Measurements from ENCODE around the gene C1QTNF12.

The C1QTNF12 gene

DNA sequence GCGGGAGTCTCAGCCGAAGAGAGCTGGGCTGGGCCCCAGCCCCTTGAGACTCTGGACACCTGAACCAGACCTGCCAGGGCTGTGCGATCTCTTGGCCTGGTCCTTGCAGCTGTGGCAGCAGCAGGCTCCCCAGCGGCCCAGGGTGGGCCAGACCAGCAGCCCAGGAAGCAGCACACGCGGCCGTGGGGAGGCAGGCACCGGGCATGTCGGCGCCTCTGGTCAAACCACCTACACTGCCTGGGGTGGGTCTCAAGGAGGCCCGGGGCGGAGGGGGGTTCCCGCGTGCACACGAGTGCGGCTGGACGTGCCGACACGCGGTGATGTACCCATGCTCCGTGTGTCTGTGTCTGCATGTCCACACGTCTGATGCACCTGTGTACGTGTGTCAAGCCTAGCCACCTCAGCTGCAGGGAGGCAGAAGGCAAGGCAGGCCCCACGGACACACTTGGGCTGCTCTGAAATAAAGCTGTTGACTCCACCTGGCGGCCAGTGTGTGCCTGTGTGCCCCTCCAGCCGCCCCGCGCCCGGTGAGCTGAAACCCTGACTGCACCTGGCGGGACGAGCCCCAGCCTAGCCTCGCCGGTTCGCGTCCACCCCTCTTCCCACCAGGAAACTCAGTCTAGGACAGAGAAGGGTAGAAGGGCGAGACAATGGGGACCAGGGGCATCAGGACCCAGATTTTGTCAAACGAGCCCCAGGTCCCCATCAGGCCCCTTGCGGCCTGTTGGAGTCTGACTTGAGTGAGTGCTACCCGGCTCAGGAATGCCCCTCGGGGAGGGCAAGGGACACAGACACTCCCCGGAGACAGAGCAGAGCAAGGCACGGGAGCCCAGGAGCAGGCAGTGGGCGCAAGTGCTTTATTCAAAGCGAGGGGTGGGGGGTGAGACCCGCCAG, 45.3 kb upstream of the C1QTNF12 start:
- no peaks in the 10 kb centered on the region for H3F3A ChIP-seq (ENCODE audit: insufficient read depth)
- H3K27ac ChIP-seq (ENCODE audit: low read depth, low read length) = no peak overlapping the region
- H2AFZ ChIP-seq (ENCODE audit: low read depth, low read length, severe bottlenecking) = no peak overlapping the region
- H3K9me2 ChIP-seq (replicated peaks; ENCODE audit: insufficient read depth, low read length) = no peaks in the 10 kb centered on the region
- H3K36me3 ChIP-seq (ENCODE audit: low read length) = no peaks in the 10 kb centered on the region
- no peak overlapping the region for H3K4me3 ChIP-seq (ENCODE audit: insufficient read depth, low read length, poor library complexity, severe bottlenecking)
- no peaks in the 10 kb centered on the region for H3K79me2 ChIP-seq (ENCODE audit: insufficient read depth, low read length)
- no peak overlapping the region for H3K4me2 ChIP-seq (ENCODE audit: low read depth, low read length, poor library complexity, severe bottlenecking)
- H4K20me1 ChIP-seq (ENCODE audit: low read depth, low read length) = no peaks in the 10 kb centered on the region
- H3K9me3 ChIP-seq (ENCODE audit: insufficient read depth, low read length) = no peaks in the 10 kb centered on the region
- H3K27me3 ChIP-seq (ENCODE audit: low read length) = no peaks in the 10 kb centered on the region
- no peak for TF ChIP-seq EZH2phosphoT487 (conservative IDR thresholded peaks at IDR 0.05; ENCODE audit: low read length)
- TF ChIP-seq, protein P1, sequence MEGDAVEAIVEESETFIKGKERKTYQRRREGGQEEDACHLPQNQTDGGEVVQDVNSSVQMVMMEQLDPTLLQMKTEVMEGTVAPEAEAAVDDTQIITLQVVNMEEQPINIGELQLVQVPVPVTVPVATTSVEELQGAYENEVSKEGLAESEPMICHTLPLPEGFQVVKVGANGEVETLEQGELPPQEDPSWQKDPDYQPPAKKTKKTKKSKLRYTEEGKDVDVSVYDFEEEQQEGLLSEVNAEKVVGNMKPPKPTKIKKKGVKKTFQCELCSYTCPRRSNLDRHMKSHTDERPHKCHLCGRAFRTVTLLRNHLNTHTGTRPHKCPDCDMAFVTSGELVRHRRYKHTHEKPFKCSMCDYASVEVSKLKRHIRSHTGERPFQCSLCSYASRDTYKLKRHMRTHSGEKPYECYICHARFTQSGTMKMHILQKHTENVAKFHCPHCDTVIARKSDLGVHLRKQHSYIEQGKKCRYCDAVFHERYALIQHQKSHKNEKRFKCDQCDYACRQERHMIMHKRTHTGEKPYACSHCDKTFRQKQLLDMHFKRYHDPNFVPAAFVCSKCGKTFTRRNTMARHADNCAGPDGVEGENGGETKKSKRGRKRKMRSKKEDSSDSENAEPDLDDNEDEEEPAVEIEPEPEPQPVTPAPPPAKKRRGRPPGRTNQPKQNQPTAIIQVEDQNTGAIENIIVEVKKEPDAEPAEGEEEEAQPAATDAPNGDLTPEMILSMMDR (IDR thresholded peaks at IDR 0.05; ENCODE audit: insufficient read depth, low read length, poor library complexity, severe bottlenecking) = peak; percentile 65
- H3K9ac ChIP-seq (ENCODE audit: low read length) = no peak overlapping the region

DNA sequence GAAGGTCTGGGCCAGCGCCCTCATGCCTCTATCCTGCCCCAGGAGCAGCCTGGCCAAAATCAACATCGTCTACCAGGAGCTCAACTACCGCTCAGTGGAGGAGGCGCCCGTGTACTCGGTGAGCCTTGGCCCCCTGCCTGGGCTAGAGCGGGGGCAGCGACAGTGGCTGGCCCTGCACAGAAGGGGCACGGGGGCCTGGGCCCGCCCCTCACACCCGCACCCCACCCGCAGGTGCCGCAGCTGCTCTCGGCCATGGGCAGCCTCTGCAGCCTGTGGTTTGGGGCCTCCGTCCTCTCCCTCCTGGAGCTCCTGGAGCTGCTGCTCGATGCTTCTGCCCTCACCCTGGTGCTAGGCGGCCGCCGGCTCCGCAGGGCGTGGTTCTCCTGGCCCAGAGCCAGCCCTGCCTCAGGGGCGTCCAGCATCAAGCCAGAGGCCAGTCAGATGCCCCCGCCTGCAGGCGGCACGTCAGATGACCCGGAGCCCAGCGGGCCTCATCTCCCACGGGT, 44.6 kb upstream of the C1QTNF12 start:
- Histone ChIP-seq H2AFZ (ENCODE audit: low read depth, low read length, severe bottlenecking) (no peak overlapping the region), H4K20me1 (ENCODE audit: low read depth, low read length) (no peaks in the 10 kb centered on the region), H3K27ac (ENCODE audit: low read depth, low read length) (no peak overlapping the region), H3K79me2 (ENCODE audit: insufficient read depth, low read length) (no peaks in the 10 kb centered on the region), H3K4me3 (ENCODE audit: insufficient read depth, low read length, poor library complexity, severe bottlenecking) (no peak overlapping the region), H3K9ac (ENCODE audit: low read length) (no peak overlapping the region), H3K9me3 (ENCODE audit: insufficient read depth, low read length) (no peaks in the 10 kb centered on the region), H3K27me3 (ENCODE audit: low read length) (no peaks in the 10 kb centered on the region), H3K36me3 (ENCODE audit: low read length) (no peaks in the 10 kb centered on the region), H3K4me2 (ENCODE audit: low read depth, low read length, poor library complexity, severe bottlenecking) (no peak overlapping the region), H3F3A (ENCODE audit: insufficient read depth) (no peaks in the 10 kb centered on the region), H3K9me2 (replicated peaks; ENCODE audit: insufficient read depth, low read length) (no peaks in the 10 kb centered on the region)
- no peak for TF ChIP-seq EZH2phosphoT487 (conservative IDR thresholded peaks at IDR 0.05; ENCODE audit: low read length)
- TF ChIP-seq, protein P1 (IDR thresholded peaks at IDR 0.05; ENCODE audit: insufficient read depth, low read length, poor library complexity, severe bottlenecking) = no peak

DNA sequence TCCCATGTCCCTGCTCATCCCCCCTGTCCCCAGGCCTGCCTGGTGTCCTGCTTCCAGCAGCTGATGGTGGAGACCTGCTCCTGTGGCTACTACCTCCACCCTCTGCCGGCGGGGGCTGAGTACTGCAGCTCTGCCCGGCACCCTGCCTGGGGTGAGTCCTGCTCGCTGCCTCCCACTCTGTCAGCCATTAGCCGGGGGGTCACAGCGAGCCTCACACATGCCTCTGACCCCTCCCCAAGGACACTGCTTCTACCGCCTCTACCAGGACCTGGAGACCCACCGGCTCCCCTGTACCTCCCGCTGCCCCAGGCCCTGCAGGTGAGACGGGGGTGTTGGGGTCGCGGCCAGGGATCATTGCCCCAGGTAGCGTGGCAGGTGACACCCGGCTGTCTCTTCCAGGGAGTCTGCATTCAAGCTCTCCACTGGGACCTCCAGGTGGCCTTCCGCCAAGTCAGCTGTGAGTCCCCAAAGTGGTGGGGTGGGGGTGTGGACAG, 43.8 kb upstream of the C1QTNF12 start:
- H3K4me3 ChIP-seq (ENCODE audit: insufficient read depth, low read length, poor library complexity, severe bottlenecking) = no peak overlapping the region
- H3K27ac ChIP-seq (ENCODE audit: low read depth, low read length) = no peak overlapping the region
- no peak overlapping the region for H2AFZ ChIP-seq (ENCODE audit: low read depth, low read length, severe bottlenecking)
- no peak overlapping the region for H3K4me2 ChIP-seq (ENCODE audit: low read depth, low read length, poor library complexity, severe bottlenecking)
- no peaks in the 10 kb centered on the region for H3K27me3 ChIP-seq (ENCODE audit: low read length)
- no peaks in the 10 kb centered on the region for H3K9me2 ChIP-seq (replicated peaks; ENCODE audit: insufficient read depth, low read length)
- no peaks in the 10 kb centered on the region for H4K20me1 ChIP-seq (ENCODE audit: low read depth, low read length)
- H3K9ac ChIP-seq (ENCODE audit: low read length) = no peak overlapping the region
- no peaks in the 10 kb centered on the region for H3F3A ChIP-seq (ENCODE audit: insufficient read depth)
- no peak for TF ChIP-seq EZH2phosphoT487 (conservative IDR thresholded peaks at IDR 0.05; ENCODE audit: low read length)
- TF ChIP-seq, protein P1 (IDR thresholded peaks at IDR 0.05; ENCODE audit: insufficient read depth, low read length, poor library complexity, severe bottlenecking) = peak; percentile 25
- H3K36me3 ChIP-seq (ENCODE audit: low read length) = no peaks in the 10 kb centered on the region
- H3K79me2 ChIP-seq (ENCODE audit: insufficient read depth, low read length) = no peaks in the 10 kb centered on the region
- H3K9me3 ChIP-seq (ENCODE audit: insufficient read depth, low read length) = no peaks in the 10 kb centered on the region
